NCI-H2107 treated with DMSO at 0.1 percent for 48 hours (cell line): ENCODE results near the gene TOM1L2.

Source experiments
- DNase-seq: peaks from one replicate; lab custom pipeline; 2025; ENCODE audit not compliant: unreplicated experiment; lab: John Stamatoyannopoulos, UW

TOM1L2 gene

DNA sequence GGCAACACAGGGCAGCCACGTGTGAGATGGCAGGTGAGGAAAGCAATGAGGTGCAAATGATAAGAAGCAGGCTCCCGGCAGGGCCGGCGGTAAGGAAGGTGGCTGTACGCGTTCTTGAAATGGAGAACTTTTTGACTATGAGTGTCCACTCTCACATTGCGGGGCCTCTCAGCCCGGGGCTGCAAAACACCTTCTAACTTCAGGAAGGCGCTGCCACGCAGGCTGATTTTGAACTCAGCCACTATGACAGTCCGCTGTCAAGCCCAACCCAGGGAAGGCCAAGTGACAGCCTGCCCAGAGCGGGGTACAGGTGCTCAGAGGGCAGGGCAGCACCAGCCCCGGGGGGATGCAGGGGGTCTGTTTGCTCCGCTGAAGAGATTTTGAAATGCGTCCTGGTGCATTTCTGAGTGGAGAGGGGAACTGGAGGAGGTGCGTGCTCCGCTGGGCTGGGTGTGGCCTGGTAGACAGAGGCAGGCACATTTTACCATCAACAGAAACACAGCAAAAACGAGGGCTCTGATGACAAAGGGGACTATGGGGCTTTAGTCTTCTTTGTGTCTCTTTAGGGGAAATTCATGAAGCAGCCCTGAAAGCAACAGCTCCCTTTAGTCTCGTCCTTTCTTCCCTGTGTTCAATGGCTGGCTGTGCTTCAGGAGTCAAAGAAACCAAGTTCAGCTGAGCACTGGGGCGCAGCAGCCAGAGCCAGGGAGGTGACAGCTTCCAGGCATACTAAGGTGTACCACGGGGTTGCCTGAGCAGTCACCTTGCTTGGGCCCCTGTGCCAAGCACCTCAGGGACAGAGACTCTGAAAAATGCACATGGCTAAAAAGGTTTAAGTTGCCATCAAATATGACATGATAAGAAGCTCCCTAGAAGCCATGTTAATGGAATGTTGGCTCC lies 120.8 kb downstream of the TOM1L2 start:
- no peak for DNase-seq

DNA sequence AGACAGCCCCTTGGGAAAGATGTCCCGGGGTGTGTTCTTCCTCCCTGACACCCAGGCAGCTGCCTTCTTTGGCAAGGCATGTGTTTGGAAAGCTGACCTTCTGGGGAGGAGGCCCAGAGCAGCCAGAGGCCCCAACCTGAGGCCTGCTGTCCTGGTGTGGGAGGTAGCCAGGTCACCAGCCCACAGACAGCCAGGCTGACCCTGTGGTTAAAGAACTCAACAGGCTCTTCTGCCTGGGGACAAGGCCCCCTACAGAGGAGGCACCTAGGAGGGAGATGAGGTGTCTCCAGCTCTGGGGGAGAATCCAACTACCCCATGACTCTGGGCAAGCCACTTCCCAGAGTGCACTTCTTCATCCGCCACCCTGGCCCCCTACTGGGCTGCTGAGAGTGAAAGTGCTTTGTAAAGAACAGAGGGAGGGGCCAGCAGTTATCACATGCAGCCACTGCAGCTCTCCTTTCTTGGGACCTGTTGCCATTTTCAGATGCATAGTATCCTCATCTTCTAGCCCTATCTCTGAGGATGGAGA lies 122.3 kb downstream of the TOM1L2 start:
- DNase-seq = peak; percentile 56

DNA sequence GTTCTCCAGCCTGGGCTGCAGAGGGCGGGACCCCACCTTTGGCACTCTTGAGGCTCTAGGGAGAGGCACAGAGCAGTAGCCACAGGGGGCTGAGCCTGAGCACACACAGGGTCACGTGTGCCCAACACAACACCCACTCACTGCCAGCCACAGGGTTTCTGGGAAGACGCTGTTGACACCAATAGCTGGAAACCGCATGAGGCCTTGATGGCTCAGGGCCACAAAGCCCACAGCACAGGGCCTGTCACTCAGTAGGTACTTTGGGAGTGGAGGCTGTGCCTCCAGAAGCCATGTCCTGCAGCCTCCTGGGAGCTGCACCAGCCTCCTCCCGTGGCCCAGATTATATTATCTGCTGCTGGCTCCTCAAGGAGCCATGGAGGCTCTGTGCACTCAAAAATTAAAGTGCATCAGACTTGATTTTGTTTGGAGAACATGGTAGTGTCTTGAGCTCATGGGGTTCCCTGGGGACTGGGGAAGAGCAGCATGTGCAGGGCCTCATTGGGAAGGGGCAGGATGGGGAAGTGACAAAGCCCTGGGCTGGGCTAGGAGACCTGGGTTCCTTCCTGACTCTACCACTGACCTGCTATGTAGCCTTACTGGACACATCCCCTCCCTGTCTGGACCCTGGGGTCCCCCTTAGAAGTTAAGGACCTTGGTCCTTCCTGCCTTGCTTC lies 122.9 kb downstream of the TOM1L2 start:
- DNase-seq = peak; percentile 31

DNA sequence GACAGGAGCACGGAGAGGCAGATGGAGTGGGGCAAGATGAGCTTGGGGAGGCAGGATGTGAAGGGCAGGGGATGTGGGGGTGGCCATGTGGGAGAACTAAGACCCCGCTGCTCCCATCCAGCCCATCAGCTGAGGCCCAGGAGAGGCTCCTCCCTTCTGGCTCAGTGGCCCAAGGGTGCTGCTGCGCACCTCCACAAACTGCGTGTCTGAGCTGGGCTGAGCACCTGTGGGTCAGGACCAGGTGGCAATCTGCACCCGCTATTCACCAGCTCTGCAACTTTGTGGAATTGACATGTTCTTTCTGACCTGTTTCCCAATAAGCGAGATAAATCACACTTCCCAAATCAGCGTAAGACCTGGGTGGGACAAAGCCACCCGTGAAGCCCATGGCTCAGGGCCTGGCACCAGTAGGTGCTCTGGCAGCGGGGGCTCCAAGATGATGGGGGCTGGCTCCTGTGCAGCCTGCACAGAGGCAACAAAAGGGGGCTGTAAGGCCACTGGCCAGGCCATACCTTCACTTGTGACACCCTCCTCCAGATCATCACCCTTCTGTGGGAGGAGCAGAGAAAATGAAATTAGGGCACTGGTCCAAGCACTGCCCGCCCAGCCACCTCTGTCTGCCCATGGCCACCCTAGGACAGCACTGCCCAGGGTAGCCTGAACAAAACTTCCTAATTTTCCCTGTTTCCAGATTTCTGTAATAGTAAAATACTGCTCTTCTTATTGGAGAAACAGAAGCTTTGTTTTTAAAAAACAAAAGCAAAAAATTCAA lies 123.7 kb downstream of the TOM1L2 start:
- DNase-seq = no peak

DNA sequence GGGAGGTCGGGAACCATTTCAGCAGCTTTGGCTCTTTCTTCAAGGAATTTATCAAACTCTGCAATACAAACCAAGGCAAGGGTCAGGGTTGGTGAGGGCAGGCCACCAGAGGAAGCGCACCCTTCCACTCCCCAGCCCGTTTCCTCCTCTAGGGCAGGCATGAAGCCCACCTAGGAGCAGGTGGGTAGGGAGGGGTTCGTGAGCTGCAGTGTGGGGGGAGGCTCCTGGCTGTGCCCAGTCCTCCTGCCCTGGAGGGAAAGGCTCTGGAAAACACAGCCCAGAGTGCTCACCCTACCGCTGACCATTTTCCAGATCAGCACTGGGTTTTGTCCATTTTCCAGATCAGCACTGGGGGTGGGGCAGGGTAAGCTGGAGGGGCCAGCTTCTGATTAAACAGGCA lies 124.5 kb downstream of the TOM1L2 start:
- no peak for DNase-seq

DNA sequence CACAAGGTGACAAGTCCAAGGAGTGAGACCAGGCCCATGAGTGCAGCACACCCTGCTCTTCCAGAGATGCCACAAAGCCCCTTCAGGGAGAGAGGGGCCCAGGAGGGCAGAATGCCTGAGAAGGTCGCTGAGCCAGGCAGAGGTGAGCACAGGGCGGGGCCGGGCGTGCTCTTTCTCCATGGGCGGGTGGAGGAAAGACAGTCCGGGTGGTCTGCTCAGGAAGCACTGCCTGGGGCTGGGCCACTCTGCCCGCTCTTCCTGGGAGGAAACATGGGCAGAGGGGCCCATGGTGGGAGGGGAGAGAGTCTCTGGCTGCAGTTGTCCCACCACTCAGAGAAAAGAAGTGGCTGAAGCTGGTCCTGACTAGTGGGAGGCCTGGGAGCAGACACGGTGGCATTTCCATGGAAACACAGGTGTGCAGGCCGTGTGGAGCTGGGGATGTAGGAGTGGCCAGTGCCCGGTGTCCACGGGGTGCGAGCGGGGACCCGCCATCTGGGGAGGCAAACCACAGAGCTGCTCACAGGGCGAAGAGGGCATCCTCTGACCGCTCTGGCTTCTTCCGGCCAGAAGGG lies 125.0 kb downstream of the TOM1L2 start:
- no peak for DNase-seq

DNA sequence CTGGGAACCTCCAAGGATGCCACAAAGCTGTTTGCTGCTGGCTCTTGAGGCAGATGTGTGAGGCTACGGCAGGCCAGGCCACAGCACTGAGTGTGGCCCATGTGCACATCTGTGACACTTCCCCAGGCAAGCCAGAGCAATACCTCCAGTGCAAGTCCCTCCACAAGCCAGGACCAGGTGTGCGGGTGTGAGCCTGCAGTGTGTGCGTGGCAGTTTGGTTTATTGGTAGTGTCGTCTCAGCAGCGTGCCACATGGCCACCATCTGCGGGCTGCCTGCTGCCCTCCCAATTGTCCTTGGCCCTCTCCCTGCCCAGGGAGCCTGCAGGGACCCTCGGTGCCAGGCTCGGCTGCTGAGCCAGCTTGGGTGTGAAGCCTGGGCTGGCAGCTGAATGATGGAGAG lies 125.6 kb downstream of the TOM1L2 start:
- no peak for DNase-seq

DNA sequence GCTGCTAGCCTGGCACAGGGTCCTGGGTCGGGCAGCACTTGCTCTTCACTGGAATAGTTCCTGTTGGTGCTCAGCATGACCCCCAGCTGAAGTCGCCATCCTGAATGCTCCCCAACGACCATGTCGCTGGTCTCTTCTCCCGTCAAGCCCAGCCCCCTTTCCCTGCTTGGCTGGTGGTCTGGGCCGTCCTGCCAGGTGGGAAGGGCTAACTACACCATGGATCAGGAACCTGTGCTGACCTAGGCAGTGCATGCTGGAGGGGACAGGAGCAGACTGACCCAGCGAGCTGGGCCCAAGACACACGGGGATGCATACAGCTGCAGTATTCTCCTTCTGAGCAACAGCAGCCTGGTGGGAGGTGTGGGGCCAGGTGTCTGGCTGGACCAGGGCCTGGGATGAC lies 126.2 kb downstream of the TOM1L2 start:
- DNase-seq = no peak

DNA sequence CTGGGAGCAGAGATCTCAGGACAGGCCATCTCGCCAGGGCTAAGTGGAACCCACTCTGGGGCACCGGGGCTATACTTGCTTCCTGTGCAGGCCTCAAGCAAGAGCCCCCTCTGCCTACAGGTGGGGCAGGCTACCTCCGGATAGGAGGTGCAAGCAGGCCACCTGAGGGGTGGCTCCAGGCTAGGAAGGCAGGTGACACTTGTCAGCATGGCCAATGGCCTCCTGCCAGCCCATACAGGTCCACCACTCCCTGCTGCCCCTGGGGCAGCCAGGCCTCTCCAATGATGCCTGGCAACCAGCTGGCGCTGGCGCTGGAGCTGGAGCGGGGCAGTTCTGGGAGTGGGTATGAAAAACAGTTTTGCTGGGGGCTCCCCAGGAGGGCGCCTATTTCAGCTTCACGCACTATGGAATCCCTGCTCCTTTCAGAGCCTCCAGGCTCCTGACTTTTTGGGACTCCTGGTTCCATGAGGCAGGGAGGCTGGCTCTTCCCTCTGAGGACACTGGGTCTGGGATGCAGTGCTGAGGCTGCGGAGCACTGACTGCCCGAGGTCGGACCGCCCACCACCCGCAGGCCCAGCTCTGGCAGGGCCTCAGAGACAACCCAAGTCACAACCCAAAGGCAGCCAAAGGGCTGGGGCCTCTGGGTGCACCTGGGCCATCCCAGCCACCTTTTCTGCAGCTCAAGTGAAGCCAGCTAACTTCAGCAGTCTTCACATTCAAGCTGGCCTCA lies 127.0 kb downstream of the TOM1L2 start:
- no peak for DNase-seq

DNA sequence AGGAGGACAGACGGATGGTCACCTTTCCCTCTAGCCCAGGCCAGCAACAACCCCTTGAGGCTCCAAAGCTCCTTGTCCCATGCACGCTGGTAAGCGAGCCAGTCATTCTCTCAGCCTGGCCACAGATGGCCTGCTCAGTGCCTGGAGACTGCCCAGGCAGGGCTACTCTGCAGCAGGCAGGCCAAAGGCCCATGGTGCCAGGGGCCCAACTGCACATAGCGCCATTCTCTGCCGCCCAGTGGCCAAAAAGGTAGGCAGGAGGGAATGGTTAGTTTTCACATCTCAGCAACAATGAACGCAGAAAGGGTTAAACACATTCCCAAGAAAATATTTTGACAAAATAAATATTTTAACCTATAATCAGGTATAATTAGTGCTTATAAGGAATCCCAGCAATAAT lies 127.7 kb downstream of the TOM1L2 start:
- no peak for DNase-seq

DNA sequence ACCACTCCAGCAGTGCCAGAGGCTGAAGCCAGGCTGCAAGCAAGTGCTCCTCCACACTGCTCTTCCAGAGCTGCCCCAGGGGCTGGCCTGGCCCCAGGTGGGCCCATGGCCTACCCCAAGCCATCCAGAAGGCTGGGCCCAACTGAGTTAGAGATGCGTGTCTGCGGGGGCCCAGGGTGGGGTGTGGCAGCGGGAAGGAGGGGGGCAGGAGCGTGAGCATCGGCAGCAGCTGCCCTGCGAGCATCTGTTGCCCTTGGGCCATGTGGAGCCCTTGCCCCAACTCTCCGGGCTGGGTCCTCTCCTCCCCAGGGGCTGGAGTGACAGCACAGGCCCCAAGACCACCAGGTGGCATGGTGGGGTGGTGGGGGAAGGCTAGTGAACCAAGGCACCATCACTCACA lies 128.1 kb downstream of the TOM1L2 start:
- DNase-seq = no peak

DNA sequence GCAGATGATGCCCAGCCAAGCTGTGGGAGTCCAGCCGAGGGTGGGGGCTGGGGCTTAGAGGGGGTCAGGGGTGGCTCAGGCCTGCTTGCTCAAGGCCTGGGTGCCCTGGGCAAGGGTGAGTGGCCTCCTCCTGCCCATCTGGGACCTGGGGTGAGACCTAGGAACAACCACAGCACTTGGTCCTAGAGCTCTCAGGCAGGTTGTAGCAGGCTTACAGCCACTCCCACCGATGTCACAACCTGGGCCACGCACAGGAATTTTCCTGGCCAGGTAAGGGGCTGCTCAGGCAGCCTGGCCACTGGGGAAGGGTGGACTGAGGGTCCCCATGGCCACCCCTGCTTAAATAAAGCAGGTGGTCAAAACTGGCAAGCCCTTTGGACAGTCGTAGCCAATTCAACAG lies 129.1 kb downstream of the TOM1L2 start:
- DNase-seq = no peak

DNA sequence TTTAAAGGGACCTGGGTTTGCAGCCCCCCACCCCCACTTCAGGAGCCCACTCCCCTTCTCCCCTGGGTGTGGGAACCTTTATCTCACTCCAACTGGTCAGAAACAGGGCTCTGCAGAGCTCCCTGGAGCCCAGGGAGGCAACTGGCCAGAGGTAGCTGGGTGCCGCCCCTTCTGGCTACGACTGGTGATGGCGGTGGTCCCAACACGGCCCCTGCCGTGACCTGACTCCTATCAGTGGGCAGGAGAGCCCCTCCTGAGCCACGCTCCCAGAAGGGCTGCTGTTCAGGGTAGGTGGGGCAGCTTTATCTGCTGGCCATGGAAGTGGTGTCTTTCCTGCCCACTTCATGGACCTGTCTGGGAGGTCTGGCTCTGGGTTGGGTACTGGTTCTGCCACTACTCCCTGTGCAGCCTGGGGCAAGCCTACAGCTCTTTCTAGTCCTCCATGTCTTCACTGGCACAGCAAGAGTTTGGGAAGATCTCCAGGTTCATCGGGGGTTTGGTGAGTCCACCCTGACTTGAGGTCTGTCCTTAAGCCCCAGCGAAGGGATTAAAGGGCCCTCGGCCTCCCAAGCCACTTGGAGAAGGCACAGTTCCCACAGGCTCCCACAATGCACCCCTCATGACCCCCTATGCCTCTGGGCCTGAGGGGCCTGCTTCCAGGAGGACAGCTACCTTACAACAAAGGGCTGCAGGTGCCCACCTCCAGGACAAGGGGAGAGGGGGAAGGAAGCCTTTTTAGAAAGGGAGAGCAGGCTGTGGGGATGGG lies 129.9 kb downstream of the TOM1L2 start:
- DNase-seq = no peak

DNA sequence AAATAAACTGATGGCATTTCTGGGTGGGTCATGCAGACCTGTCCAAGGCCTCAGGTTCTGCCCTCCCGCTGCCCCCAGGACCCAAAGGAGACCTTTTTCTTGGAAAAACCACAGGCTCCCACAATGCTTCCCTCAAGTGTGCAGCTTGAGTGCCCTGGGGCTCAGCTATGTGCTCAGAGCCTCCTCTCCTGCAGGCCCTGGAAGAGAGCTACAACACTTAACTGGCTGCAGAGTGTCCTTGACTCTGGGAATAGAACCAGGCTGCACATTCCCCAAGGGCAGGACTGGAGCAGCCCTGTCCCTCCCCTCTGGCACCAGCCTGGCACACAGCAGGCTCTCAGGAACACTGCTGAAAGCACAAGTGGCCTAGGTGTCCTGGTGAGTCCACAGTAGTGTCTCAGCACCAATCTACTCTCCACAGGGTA lies 130.6 kb downstream of the TOM1L2 start:
- peak; percentile 47 for DNase-seq

DNA sequence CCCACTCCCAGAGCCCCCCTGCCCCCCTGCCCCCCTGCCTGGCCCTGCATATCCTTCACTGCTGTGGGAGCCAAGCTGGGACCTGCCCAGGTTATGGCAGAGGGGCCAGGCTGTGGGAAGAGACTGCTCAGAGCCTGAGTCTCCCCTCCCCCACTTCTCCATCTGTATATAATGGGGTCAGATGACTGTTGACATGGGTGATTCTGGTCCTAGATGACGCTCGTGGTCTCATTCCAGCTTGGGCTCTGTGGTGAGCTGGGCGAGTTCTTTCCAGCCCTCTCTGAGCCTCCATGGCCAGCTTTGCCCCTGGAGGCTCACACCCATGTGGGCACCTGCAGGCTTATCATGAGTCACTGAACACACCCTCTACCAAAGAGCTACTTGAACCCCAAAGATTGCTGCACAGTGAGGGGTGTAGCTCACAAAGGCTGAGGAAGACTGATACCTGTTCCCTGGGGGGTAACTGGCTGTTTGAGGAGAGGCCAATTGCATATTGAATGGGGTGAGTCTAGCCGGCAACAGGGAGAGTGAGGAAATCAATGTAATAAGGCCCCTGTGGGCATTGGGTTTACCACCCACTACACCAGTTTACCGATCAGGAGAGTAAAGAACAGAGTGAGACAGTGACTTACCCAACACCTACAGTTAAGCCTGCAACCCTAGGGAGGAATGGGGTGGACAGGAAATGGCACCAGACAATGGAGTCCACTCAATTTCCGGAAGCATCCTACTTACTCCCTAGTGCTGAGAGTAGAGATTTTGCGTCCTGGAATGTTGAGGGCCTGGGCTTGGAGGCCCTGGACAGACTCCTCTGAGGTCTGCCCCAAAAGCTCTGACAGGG lies 131.2 kb downstream of the TOM1L2 start:
- no peak for DNase-seq

DNA sequence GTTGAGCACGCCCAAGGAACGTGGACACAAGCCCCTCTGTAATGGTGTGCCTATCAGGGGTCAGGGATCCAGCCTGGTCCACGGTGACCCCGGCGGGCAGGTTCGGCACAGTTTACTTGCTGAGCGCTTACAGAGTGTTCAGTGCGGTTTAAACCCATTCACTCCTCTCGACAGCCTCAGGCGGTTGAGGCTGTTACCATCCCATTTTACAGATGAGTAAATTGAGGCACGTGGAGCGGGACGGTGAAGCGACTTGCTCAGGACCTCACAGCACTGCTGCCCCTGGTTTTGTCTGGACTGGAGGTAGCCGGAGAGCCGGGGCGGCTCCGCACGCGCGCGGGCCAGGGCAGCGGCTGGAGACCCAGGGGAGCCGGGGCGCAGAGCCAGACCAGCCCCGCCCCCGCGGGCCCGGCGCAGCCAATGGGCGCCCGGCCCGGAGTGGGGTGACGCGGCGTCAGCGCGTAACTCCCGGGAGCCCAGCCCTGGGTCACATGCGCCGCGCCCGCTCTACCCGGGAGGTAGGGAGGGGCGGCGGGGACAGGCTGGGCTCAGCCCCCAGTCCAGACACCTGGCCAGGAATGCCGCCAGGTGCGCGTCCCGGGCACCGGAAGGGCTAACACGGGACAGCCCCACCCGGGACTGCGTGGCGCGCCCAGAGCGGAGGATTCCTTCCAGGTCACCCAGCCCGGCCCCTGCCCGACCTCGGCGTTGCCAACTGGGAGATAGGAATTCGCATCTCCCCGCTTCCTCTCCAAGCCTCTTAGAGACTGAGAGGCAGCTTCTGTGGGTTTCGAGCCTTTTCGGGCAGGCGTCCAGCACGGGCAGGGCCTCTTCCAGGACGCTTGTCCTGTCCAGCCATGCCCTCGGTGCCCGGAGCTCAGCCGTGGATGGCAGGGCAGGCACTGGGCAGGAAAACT lies 132.2 kb downstream of the TOM1L2 start:
- DNase-seq = peak; percentile 61
